HEK293T (cell line): Measurements from ENCODE around the gene PTPN12.
"Not testable (repeated sequence)": the region's sequence is repeated elsewhere in the genome, so short reads cannot be mapped to it uniquely, and the experiment has no call there.

ENCODE experiments used
- BHLHE40 ChIP-seq: fragments of 450-650 bp; IDR thresholded peaks from 2 replicates; pipeline ENCODE4 v1.6.1; 2016; ENCODE audit warnings: mild to moderate bottlenecking, moderate library complexity, borderline replicate concordance
- FOXM1 ChIP-seq: fragments of 450-650 bp; IDR thresholded peaks from 2 replicates; pipeline ENCODE4 v1.6.1; 2017; ENCODE audit warnings: mild to moderate bottlenecking, borderline replicate concordance
- SP1 ChIP-seq: fragments of 450-650 bp; IDR thresholded peaks from 2 replicates; pipeline ENCODE4 v1.6.1; 2017
- ZNF384 ChIP-seq: fragments of 450-650 bp; IDR thresholded peaks from 2 replicates; pipeline ENCODE4 v1.6.1; 2016

- not testable (repeated sequence) for TF ChIP-seq BHLHE40, FOXM1, ZNF384, SP1
Observed at GRCh38 chr7:77652826-77653225, 115.7 kb downstream of the PTPN12 start.
